Measurements from ENCODE around the gene DOCK6.
"Not testable (repeated sequence)": the region's sequence is repeated elsewhere in the genome, so short reads cannot be mapped to it uniquely, and the experiment has no call there.

The DOCK6 gene

GRCh38 chr19:11194656-11195558 is 67.4 kb downstream of the DOCK6 start:
- peak; percentile 65 for DNase-seq

- DNase-seq, result no peak
Measured at GRCh38 chr19:11194173-11194572, 68.2 kb downstream of the DOCK6 start.

GRCh38 chr19:11192957-11193939 is 69.1 kb downstream of the DOCK6 start:
- no peak for DNase-seq

GRCh38 chr19:11191934-11192333 is 70.4 kb downstream of the DOCK6 start:
- DNase-seq, result no peak

- DNase-seq, result no peak
Measured at GRCh38 chr19:11191273-11191755, 71.0 kb downstream of the DOCK6 start.

GRCh38 chr19:11190501-11190900 is 71.8 kb downstream of the DOCK6 start:
- DNase-seq, result no peak

- DNase-seq, result no peak
Measured at GRCh38 chr19:11187441-11187840, 74.9 kb downstream of the DOCK6 start.

GRCh38 chr19:11182994-11183393 is 79.3 kb downstream of the DOCK6 start:
- DNase-seq, result no peak

- no peak for DNase-seq
Measured at GRCh38 chr19:11181488-11181887, 80.8 kb downstream of the DOCK6 start.

GRCh38 chr19:11180975-11181374 is 81.3 kb downstream of the DOCK6 start:
- DNase-seq, result not testable (repeated sequence)

- DNase-seq, result no peak
Measured at GRCh38 chr19:11180346-11180745, 82.0 kb downstream of the DOCK6 start.

GRCh38 chr19:11179716-11180297 is 82.5 kb downstream of the DOCK6 start:
- DNase-seq, result no peak

GRCh38 chr19:11179145-11179465 is 83.2 kb downstream of the DOCK6 start:
- not testable (repeated sequence) for DNase-seq

GRCh38 chr19:11177592-11177991 is 84.7 kb downstream of the DOCK6 start:
- no peak for DNase-seq

- no peak for DNase-seq
Measured at GRCh38 chr19:11176466-11177193, 85.7 kb downstream of the DOCK6 start.

GRCh38 chr19:11175920-11176319 is 86.4 kb downstream of the DOCK6 start:
- no peak for DNase-seq

GRCh38 chr19:11174336-11174735 is 88.0 kb downstream of the DOCK6 start:
- no peak for DNase-seq

GRCh38 chr19:11173516-11174155 is 88.7 kb downstream of the DOCK6 start:
- DNase-seq, result no peak

- no peak for DNase-seq
Measured at GRCh38 chr19:11172576-11172975, 89.7 kb downstream of the DOCK6 start.

GRCh38 chr19:11171144-11171543 is 91.2 kb downstream of the DOCK6 start:
- DNase-seq, result no peak

GRCh38 chr19:11169896-11170678 is 92.2 kb downstream of the DOCK6 start:
- DNase-seq, result no peak

Measured in hematopoietic multipotent progenitor cell treated with erythropoietin and hydrocortisone succinate and interleukin-3 and kit ligand, for 4 days (in vitro differentiated cells).